Transverse colon (tissue), 4 donors: ENCODE data around the gene POU2F1. TPM values are rescaled to one million over a fixed set of nuclear protein-coding genes. Genes with fewer than 3 reads are reported as not detected.
"Not testable (repeated sequence)": the region's sequence is repeated elsewhere in the genome, so short reads cannot be mapped to it uniquely, and the experiment has no call there.

ENCODE experiments used
- DNase-seq: peaks from one replicate; pipeline ENCODE4 v3.0.0-alpha.2; 2019
- H3K27ac ChIP-seq, 4 donors: fragments of 200-600 bp; sonication (generic); 2 replicates each; pipeline ENCODE4 v1.5.1; 2016 to 2018; ENCODE audit warnings: inconsistent platforms in 4 of 4
- H3K27me3 ChIP-seq: fragments of 200-600 bp; sonication (generic); 2 replicates; pipeline ENCODE4 v1.5.1; 2017; ENCODE audit warnings: inconsistent platforms
- H3K36me3 ChIP-seq, 4 donors: fragments of 200-600 bp; sonication (generic); 2 replicates each; pipeline ENCODE4 v1.5.1; 2017 to 2019; ENCODE audit warnings: inconsistent platforms in 4 of 4
- H3K4me1 ChIP-seq, 4 donors: fragments of 200-600 bp; sonication (generic); 2 replicates each; pipeline ENCODE4 v1.5.1; 2017 to 2020; ENCODE audit warnings: inconsistent platforms in 4 of 4
- H3K4me3 ChIP-seq, 4 donors: fragments of 200-600 bp; sonication (generic); 1 replicate in 1 of 4; 2 replicates in 3 of 4; pipeline versions ENCODE4 v1.5.1 to v1.6.1; 2017 to 2019; ENCODE audit warnings: inconsistent platforms in 4 of 4
- H3K9me3 ChIP-seq, 2 donors: fragments of 200-600 bp; sonication (generic); 2 replicates each; pipeline ENCODE4 v1.5.1; 2017 to 2019; ENCODE audit warnings: inconsistent platforms in 2 of 2
- EP300 ChIP-seq: sonication (generic); formaldehyde crosslinking; IDR thresholded peaks from one replicate; pipeline ENCODE4 v1.6.1; 2017; ENCODE audit warnings: antibody characterized with exemption, low read depth
- POLR2A ChIP-seq: fragments of 450-650 bp; IDR thresholded peaks from one replicate; pipeline ENCODE4 v1.6.1; 2016; ENCODE audit warnings: antibody characterized with exemption, mild to moderate bottlenecking, moderate library complexity
- POLR2AphosphoS5 ChIP-seq, 3 donors: sonication (generic); formaldehyde crosslinking; IDR thresholded peaks; one replicate each; pipeline ENCODE4 v1.6.1; 2016; ENCODE audit warnings: antibody characterized with exemption in 3 of 3
- WGBS, 2 donors: methylation state at CpG; one replicate each; pipeline ENCODE4 v1.1.5; 2018; ENCODE audit warnings: low coverage in 1 of 2; 5-methylcytosine and 5-hydroxymethylcytosine counted together
- in situ Hi-C, 4 donors: fragments of 200-750 bp; cut with MboI; loops; one replicate each; pipeline versions ENCODE4 v1.15.0 to v1.15.1; 2017; ENCODE audit warnings: low sequenced_read_pairs in 3 of 4, low pct_ligation_motif_present in 1 of 4, low pct_unique_long_range_greater_than_20kb in 1 of 4
- intact Hi-C: fragments of 100-400 bp; cut with DNase I; formaldehyde crosslinking; loops from one replicate; pipeline ENCODE4 v1.15.1; 2023; ENCODE audit warnings: low total_unique reads
- total RNA-seq, 4 donors: library from RNA; depleted of rRNA; stranded (reverse); fragments of >200 nt; gene quantifications; one replicate each; pipeline ENCODE4 v1.1.0, GENCODE V29; 2016
- TF ChIP-seq, protein P1 (sequence below), 5 experiments: fragments of 200-600 bp in 3 of 5; fragments of 450-650 bp in 2 of 5; sonication (generic) in 3 of 5; IDR thresholded peaks; 1 replicate in 2 of 5; 2 replicates in 3 of 5; pipeline ENCODE4 v1.5.1; 2016 to 2017; ENCODE audit warnings: antibody characterized with exemption in 5 of 5, inconsistent platforms in 3 of 5, mild to moderate bottlenecking in 2 of 5, moderate library complexity in 1 of 5

POU2F1 gene
- total RNA-seq, 4 donors from 2014 or later: 6.6 to 31.8 (median 19.0) TPM

- DNase-seq: no peak
- intact Hi-C loops (no loop called here), in situ Hi-C loops (no loop called here)
- H3K4me3 ChIP-seq: no peak overlapping the region
- peaks cover 0 to 12% (median 4%) of the 10 kb centered on the region in 4 donors for H3K4me1 ChIP-seq
- H3K36me3 ChIP-seq: no peaks in the 10 kb centered on the region
- H3K27ac ChIP-seq: no peak overlapping the region
- no peak for TF ChIP-seq POLR2AphosphoS5 (IDR thresholded peaks at IDR 0.05)
- TF ChIP-seq, protein P1, sequence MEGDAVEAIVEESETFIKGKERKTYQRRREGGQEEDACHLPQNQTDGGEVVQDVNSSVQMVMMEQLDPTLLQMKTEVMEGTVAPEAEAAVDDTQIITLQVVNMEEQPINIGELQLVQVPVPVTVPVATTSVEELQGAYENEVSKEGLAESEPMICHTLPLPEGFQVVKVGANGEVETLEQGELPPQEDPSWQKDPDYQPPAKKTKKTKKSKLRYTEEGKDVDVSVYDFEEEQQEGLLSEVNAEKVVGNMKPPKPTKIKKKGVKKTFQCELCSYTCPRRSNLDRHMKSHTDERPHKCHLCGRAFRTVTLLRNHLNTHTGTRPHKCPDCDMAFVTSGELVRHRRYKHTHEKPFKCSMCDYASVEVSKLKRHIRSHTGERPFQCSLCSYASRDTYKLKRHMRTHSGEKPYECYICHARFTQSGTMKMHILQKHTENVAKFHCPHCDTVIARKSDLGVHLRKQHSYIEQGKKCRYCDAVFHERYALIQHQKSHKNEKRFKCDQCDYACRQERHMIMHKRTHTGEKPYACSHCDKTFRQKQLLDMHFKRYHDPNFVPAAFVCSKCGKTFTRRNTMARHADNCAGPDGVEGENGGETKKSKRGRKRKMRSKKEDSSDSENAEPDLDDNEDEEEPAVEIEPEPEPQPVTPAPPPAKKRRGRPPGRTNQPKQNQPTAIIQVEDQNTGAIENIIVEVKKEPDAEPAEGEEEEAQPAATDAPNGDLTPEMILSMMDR (IDR thresholded peaks at IDR 0.05): no peak
- no peak for TF ChIP-seq EP300
- TF ChIP-seq POLR2A: no peak
- H3K9me3 ChIP-seq: no peaks in the 10 kb centered on the region
- no peaks in the 10 kb centered on the region for H3K27me3 ChIP-seq
- 96% methylated on average over 2 of the region's 2 CpGs; no CpG with 5 or more reads in 1 of the 2 donors for WGBS, 2 donors
Measured at GRCh38 chr1:167244244-167244643, 23.6 kb downstream of the POU2F1 start.

GRCh38 chr1:167245168-167245567, 24.5 kb downstream of the POU2F1 start:
- DNase-seq, intact Hi-C loops, H3K27ac ChIP-seq, in situ Hi-C loops, H3K36me3 ChIP-seq, H3K9me3 ChIP-seq, H3K4me3 ChIP-seq, H3K27me3 ChIP-seq: not testable (repeated sequence)
- WGBS, 2 donors: 87 to 95% methylated on average over 4 to 5 of the region's 5 CpGs
- peaks cover 0 to 13% (median 4%) of the 10 kb centered on the region in 4 donors for H3K4me1 ChIP-seq

DNA sequence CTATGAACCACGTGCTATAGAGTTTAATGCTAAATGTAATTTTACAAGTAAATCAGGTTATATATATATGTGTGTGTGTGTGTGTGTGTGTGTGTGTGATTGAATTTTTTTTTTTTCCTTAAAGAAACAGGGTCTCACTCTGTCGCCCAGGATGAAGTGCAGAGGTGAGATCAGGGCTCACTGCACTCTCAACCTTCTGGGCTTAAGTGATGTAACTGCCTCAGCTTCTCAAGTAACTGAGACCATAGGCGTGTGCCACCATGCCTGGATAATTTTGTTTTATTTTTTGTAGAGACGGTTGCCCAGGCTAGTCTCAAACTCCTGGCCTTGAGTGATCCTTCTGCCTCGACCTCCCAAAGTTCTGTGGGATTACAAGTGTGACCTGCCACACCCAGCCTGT, 26.3 kb downstream of the POU2F1 start:
- TF ChIP-seq, protein P1 (IDR thresholded peaks at IDR 0.05): no peak
- TF ChIP-seq EP300: no peak
- no peak for TF ChIP-seq POLR2AphosphoS5 (IDR thresholded peaks at IDR 0.05)
- no peak for TF ChIP-seq POLR2A
- Histone ChIP-seq H3K4me1 (peaks cover 0 to 13% (median 4%) of the 10 kb centered on the region in 4 donors), H3K9me3 (no peaks in the 10 kb centered on the region), H3K4me3 (no peak overlapping the region), H3K27ac (no peak overlapping the region), H3K27me3 (no peaks in the 10 kb centered on the region), H3K36me3 (no peaks in the 10 kb centered on the region)
- in situ Hi-C loops: no loop called here
- 68 to 73% methylated on average over 4 to 5 of the region's 5 CpGs for WGBS, 2 donors
- DNase-seq: no peak
- intact Hi-C loops: no loop called here

DNA sequence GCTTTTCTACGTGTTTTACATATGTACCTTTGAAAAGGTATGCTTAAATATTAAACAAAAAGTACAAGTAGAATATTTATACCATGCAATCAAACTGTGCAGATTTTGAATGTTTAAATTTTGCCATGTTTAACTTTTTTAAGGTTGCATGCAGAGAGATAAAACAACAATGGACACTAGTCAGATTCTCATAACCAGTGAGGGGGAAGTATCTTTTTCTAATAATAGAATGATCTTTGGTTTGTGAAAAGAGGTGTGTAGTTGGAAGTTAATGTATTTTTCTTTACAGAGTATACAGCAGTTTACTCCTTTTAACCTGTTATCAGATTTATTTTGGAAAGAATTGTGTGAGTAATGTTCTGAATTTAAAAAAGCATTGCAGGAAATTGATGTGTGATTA, 27.1 kb downstream of the POU2F1 start:
- H3K4me1 ChIP-seq: peaks cover 0 to 13% (median 4%) of the 10 kb centered on the region in 4 donors
- no peaks in the 10 kb centered on the region for H3K36me3 ChIP-seq
- DNase-seq: no peak
- H3K27me3 ChIP-seq: no peaks in the 10 kb centered on the region
- H3K27ac ChIP-seq: no peak overlapping the region
- intact Hi-C loops (no loop called here), in situ Hi-C loops (no loop called here)
- WGBS, 2 donors: 80 to 88% methylated on average over 1 of the region's 1 CpG
- H3K9me3 ChIP-seq: no peaks in the 10 kb centered on the region
- no peak overlapping the region for H3K4me3 ChIP-seq
- TF ChIP-seq POLR2AphosphoS5 (IDR thresholded peaks at IDR 0.05) (no peak), EP300 (no peak), POLR2A (no peak)
- TF ChIP-seq, protein P1 (IDR thresholded peaks at IDR 0.05): no peak
